AG09319 (cell line): Measurements from ENCODE around the gene MOCS3.

ENCODE experiments used
- DNase-seq: peaks from one replicate; pipeline ENCODE4 v3.0.0-alpha.2; 2010; ENCODE audit warnings: low read depth; ENCODE audit errors: extremely low read depth
- CTCF ChIP-seq: IDR thresholded peaks from 2 replicates; pipeline ENCODE4 v1.5.1; 2011; ENCODE audit warnings: low read depth, mild to moderate bottlenecking, inconsistent platforms, low read length, moderate library complexity

MOCS3 gene

GRCh38 chr20:50957798-50958614 lies 612 bp upstream of the MOCS3 start, which contains the start of gene DPM1:
TSS of gene DPM1 (minus strand) at chr20:50958532. CDS start at chr20:50958523, 9 bp downstream.
- peak; percentile 73 for DNase-seq
- no peak for TF ChIP-seq CTCF

GRCh38 chr20:50959543-50960126 lies 1.0 kb downstream of the MOCS3 start:
- no peak for DNase-seq
- TF ChIP-seq CTCF: no peak

- no peak for TF ChIP-seq CTCF
- DNase-seq: no peak
Observed at GRCh38 chr20:50967586-50967985, 9.0 kb downstream of the MOCS3 start.

- TF ChIP-seq CTCF: no peak
- no peak for DNase-seq
Observed at GRCh38 chr20:50968289-50968688, 9.7 kb downstream of the MOCS3 start.

GRCh38 chr20:50969435-50969834 lies 10.8 kb downstream of the MOCS3 start:
- no peak for TF ChIP-seq CTCF
- DNase-seq: no peak

- DNase-seq: no peak
- no peak for TF ChIP-seq CTCF
Observed at GRCh38 chr20:50969912-50970311, 11.3 kb downstream of the MOCS3 start.

GRCh38 chr20:50975701-50976330 lies 17.2 kb downstream of the MOCS3 start:
- no peak for TF ChIP-seq CTCF
- no peak for DNase-seq
